Activated naive CD4-positive, alpha-beta T cell treated with anti-CD3 and anti-CD28 coated beads for 36 hours (primary cell): ENCODE data around the gene UNC5CL. TPM values are rescaled to one million over a fixed set of nuclear protein-coding genes. Genes with fewer than 3 reads are reported as not detected.

ENCODE experiments used
- CTCF ChIA-PET: fragments of 350-600 bp; sonication (Branson Sonifier 250); formaldehyde crosslinking; loops from one replicate; lab custom pipeline; 2021; ENCODE audit warnings: antibody characterized with exemption; lab: Charles Lee
- DNase-seq: peaks from one replicate; pipeline ENCODE4 v3.0.0-alpha.2; 2020
- H3K27ac Mint-ChIP-seq: one replicate; pipeline ENCODE4 v1.8.0; 2021; ENCODE audit warnings: mild to moderate bottlenecking, mixed read lengths
- H3K27me3 Mint-ChIP-seq: one replicate; pipeline ENCODE4 v1.8.0; 2021; ENCODE audit warnings: low read depth, mixed read lengths
- H3K36me3 Mint-ChIP-seq: one replicate; pipeline ENCODE4 v1.8.0; 2021; ENCODE audit warnings: low read depth, mixed read lengths
- H3K4me1 Mint-ChIP-seq: one replicate; pipeline ENCODE4 v1.8.0; 2021; ENCODE audit warnings: low read depth, mixed read lengths
- H3K4me3 Mint-ChIP-seq: one replicate; pipeline ENCODE4 v1.8.0; 2021; ENCODE audit warnings: mild to moderate bottlenecking, moderate library complexity, mixed read lengths
- H3K9me3 Mint-ChIP-seq: one replicate; pipeline ENCODE4 v1.8.0; 2021; ENCODE audit warnings: mixed read lengths
- intact Hi-C: fragments of 100-400 bp; cut with micrococcal nuclease; formaldehyde crosslinking; loops from one replicate; pipeline ENCODE4 v1.15.1; 2023
- total RNA-seq, 2 experiments: library from RNA; stranded (reverse); gene quantifications; one replicate each; pipeline ENCODE4 v1.2.3, GENCODE V29; 2021

Gene UNC5CL
- total RNA-seq, 2 experiments from 2014 or later = 2.3 to 3.0 TPM

- H3K9me3 Mint-ChIP-seq = no peaks in the 10 kb centered on the region
- peaks cover 3% of the 10 kb centered on the region for H3K36me3 Mint-ChIP-seq
- CTCF ChIA-PET = interaction anchor here (2.0 kb wide), 1 partner anchor 9 kb away, joined by 11 read pairs; the partner anchor contains the start of gene UNC5CL
- no peaks in the 10 kb centered on the region for H3K27me3 Mint-ChIP-seq
- no peak overlapping the region for H3K27ac Mint-ChIP-seq
- H3K4me3 Mint-ChIP-seq = no peak overlapping the region
- intact Hi-C loops = no loop called here
- no peak for DNase-seq
- H3K4me1 Mint-ChIP-seq = peaks cover 14% of the 10 kb centered on the region
Observed at GRCh38 chr6:41047745-41048732, 9.0 kb upstream of the UNC5CL start.

GRCh38 chr6:41047306-41047705 lies 8.3 kb upstream of the UNC5CL start:
- CTCF ChIA-PET = no interaction called here
- Mint-ChIP-seq H3K27ac (no peak overlapping the region), H3K4me1 (peaks cover 9% of the 10 kb centered on the region)

GRCh38 chr6:41046084-41046483 lies 7.1 kb upstream of the UNC5CL start:
- Mint-ChIP-seq H3K27ac (no peak overlapping the region), H3K4me3 (no peak overlapping the region), H3K9me3 (no peaks in the 10 kb centered on the region), H3K27me3 (no peaks in the 10 kb centered on the region), H3K4me1 (no peaks in the 10 kb centered on the region), H3K36me3 (peaks cover 1% of the 10 kb centered on the region)
- no peak for DNase-seq
- CTCF ChIA-PET = interaction anchor here (0.9 to 1.2 kb wide), 2 partner anchors 9 to 18 kb away, joined by 4 to 6 read pairs; no protein-coding TSS in a partner anchor
- intact Hi-C loops = no loop called here

More at GRCh38 chr6:41047306-41047705, 8.3 kb upstream of the UNC5CL start:
- H3K9me3 Mint-ChIP-seq = no peaks in the 10 kb centered on the region
- intact Hi-C loops = no loop called here
- no peak overlapping the region for H3K4me3 Mint-ChIP-seq
- DNase-seq = no peak
- H3K36me3 Mint-ChIP-seq = peaks cover 3% of the 10 kb centered on the region
- no peaks in the 10 kb centered on the region for H3K27me3 Mint-ChIP-seq

GRCh38 chr6:41045664-41046063 lies 6.6 kb upstream of the UNC5CL start:
- intact Hi-C loops = no loop called here
- Mint-ChIP-seq H3K27ac (no peak overlapping the region), H3K4me3 (no peak overlapping the region), H3K36me3 (peaks cover 1% of the 10 kb centered on the region), H3K27me3 (no peaks in the 10 kb centered on the region), H3K4me1 (peaks cover 1% of the 10 kb centered on the region), H3K9me3 (no peaks in the 10 kb centered on the region)
- no peak for DNase-seq
- CTCF ChIA-PET = interaction anchor here (0.9 to 1.2 kb wide), 3 partner anchors 8 to 18 kb away, joined by 4 to 6 read pairs (median 4); no protein-coding TSS in a partner anchor

GRCh38 chr6:41043151-41043550 lies 4.1 kb upstream of the UNC5CL start:
- Mint-ChIP-seq H3K27ac (no peak overlapping the region), H3K4me1 (peaks cover 3% of the 10 kb centered on the region), H3K27me3 (no peaks in the 10 kb centered on the region), H3K36me3 (peaks cover 1% of the 10 kb centered on the region), H3K9me3 (no peaks in the 10 kb centered on the region), H3K4me3 (no peak overlapping the region)
- CTCF ChIA-PET = no interaction called here
- intact Hi-C loops = no loop called here
- no peak for DNase-seq

- Mint-ChIP-seq H3K36me3 (peaks cover 1% of the 10 kb centered on the region), H3K27ac (no peak within 1 kb of the TSS), H3K4me3 (no peak within 1 kb of the TSS), H3K4me1 (peaks cover 3% of the 10 kb centered on the region), H3K9me3 (no peaks in the 10 kb centered on the region), H3K27me3 (no peaks in the 10 kb centered on the region)
- DNase-seq = no peak
- CTCF ChIA-PET = interaction anchor here (1.1 kb wide), 1 partner anchor 14 kb away, joined by 3 read pairs; no protein-coding TSS in a partner anchor
- intact Hi-C loops = no loop called here
Observed at GRCh38 chr6:41042226-41043055, 3.4 kb upstream of the UNC5CL start, which contains the start of gene TSPO2. Gene TSPO2 (plus strand): TSS chr6:41042467. CDS start chr6:41042986, 519 bp downstream.

- no peak overlapping the region for H3K27ac Mint-ChIP-seq
- DNase-seq = no peak
- no peaks in the 10 kb centered on the region for H3K9me3 Mint-ChIP-seq
- H3K4me3 Mint-ChIP-seq = no peak overlapping the region
- no peaks in the 10 kb centered on the region for H3K27me3 Mint-ChIP-seq
- intact Hi-C loops = no loop called here
- CTCF ChIA-PET = interaction anchor here (1.0 to 2.3 kb wide), 3 partner anchors 13 to 26 kb away, joined by 3 to 17 read pairs (median 5); no protein-coding TSS in a partner anchor
- H3K4me1 Mint-ChIP-seq = peaks cover 3% of the 10 kb centered on the region
- H3K36me3 Mint-ChIP-seq = peaks cover 1% of the 10 kb centered on the region
Observed at GRCh38 chr6:41040940-41041536, 2.0 kb upstream of the UNC5CL start.

- intact Hi-C loops = no loop called here
- Mint-ChIP-seq H3K36me3 (peaks cover 1% of the 10 kb centered on the region), H3K4me1 (peaks cover 3% of the 10 kb centered on the region), H3K27ac (no peak overlapping the region), H3K4me3 (no peak overlapping the region), H3K9me3 (no peaks in the 10 kb centered on the region), H3K27me3 (no peaks in the 10 kb centered on the region)
- DNase-seq = peak; percentile 54
- CTCF ChIA-PET = interaction anchor here (0.8 to 4.9 kb wide), 18 partner anchors 9 to 279 kb away, joined by 3 to 37 read pairs (median 4); no protein-coding TSS in a partner anchor
Observed at GRCh38 chr6:41040101-41040939, 1.3 kb upstream of the UNC5CL start.

GRCh38 chr6:41038205-41038604 lies 816 bp downstream of the UNC5CL start:
- H3K36me3 Mint-ChIP-seq = peaks cover 1% of the 10 kb centered on the region
- CTCF ChIA-PET = interaction anchor here (1.0 to 4.9 kb wide), 6 partner anchors 8 to 23 kb away, joined by 3 to 37 read pairs (median 6); no protein-coding TSS in a partner anchor
- no peaks in the 10 kb centered on the region for H3K9me3 Mint-ChIP-seq
- intact Hi-C loops = no loop called here
- H3K27ac Mint-ChIP-seq = no peak overlapping the region
- H3K27me3 Mint-ChIP-seq = no peaks in the 10 kb centered on the region
- DNase-seq = no peak
- H3K4me1 Mint-ChIP-seq = peaks cover 3% of the 10 kb centered on the region
- H3K4me3 Mint-ChIP-seq = no peak overlapping the region

GRCh38 chr6:41037107-41037900 lies 1.7 kb downstream of the UNC5CL start:
- no peak overlapping the region for H3K27ac Mint-ChIP-seq

More at GRCh38 chr6:41037107-41037900, 1.7 kb downstream of the UNC5CL start:
- H3K36me3 Mint-ChIP-seq = peaks cover 1% of the 10 kb centered on the region
- no peak for DNase-seq
- H3K9me3 Mint-ChIP-seq = no peaks in the 10 kb centered on the region
- peaks cover 3% of the 10 kb centered on the region for H3K4me1 Mint-ChIP-seq
- no peak overlapping the region for H3K4me3 Mint-ChIP-seq
- intact Hi-C loops = no loop called here
- CTCF ChIA-PET = interaction anchor here (0.5 to 4.9 kb wide), 6 partner anchors 9 to 328 kb away, joined by 3 to 37 read pairs (median 4); no protein-coding TSS in a partner anchor
- no peaks in the 10 kb centered on the region for H3K27me3 Mint-ChIP-seq
